ENCODE results near the gene EXPH5.

DNA sequence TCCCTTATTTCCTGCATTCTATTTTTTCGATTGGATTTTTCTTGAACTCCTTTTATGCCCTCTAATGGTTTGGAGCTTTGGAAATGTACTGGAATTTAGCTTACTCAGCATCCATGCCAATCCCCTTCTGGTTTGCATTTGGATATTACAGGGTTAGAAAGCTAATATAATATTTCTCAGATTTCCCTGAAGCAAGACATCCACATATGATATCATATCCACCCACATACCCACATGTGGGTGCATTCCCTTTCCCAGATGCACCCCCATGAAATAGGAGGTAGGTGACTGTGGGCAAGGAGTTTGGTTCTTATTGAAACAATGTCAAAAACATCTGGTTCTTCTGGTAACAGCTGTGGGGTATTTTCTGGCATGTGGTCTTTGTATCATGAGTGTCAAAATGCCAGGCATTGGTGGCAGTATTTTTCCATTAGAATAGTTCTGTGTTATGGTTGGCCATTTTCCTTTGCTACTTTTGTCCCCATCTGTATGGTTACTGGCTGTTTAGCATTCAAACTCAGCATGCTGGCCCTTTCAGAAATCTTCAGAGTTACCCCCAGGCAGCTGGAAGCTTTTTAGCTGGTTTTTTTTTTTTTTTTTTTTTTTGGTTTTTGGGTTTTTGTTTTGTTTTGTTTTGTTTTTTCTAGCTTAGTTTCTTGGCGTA lies 38.6 kb upstream of the EXPH5 start:
- TF ChIP-seq, protein P1, sequence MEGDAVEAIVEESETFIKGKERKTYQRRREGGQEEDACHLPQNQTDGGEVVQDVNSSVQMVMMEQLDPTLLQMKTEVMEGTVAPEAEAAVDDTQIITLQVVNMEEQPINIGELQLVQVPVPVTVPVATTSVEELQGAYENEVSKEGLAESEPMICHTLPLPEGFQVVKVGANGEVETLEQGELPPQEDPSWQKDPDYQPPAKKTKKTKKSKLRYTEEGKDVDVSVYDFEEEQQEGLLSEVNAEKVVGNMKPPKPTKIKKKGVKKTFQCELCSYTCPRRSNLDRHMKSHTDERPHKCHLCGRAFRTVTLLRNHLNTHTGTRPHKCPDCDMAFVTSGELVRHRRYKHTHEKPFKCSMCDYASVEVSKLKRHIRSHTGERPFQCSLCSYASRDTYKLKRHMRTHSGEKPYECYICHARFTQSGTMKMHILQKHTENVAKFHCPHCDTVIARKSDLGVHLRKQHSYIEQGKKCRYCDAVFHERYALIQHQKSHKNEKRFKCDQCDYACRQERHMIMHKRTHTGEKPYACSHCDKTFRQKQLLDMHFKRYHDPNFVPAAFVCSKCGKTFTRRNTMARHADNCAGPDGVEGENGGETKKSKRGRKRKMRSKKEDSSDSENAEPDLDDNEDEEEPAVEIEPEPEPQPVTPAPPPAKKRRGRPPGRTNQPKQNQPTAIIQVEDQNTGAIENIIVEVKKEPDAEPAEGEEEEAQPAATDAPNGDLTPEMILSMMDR (IDR thresholded peaks at IDR 0.05; ENCODE audit: insufficient read depth, low read length) = no peak
- TF ChIP-seq REST (IDR thresholded peaks at IDR 0.05; ENCODE audit: insufficient replicate concordance, low read depth) (no peak), POLR2AphosphoS5 (IDR thresholded peaks at IDR 0.05; ENCODE audit: low read depth) (no peak), SPI1 (IDR thresholded peaks at IDR 0.05; ENCODE audit: borderline replicate concordance, low read depth) (no peak), GABPA (IDR thresholded peaks at IDR 0.05; ENCODE audit: low read depth) (no peak)

Data from HL-60 (cell line).